NCI-H146 (cell line): ENCODE measurements around the gene OR2T10.
"Not testable (repeated sequence)": the region's sequence is repeated elsewhere in the genome, so short reads cannot be mapped to it uniquely, and the experiment has no call there.

Experiments used
- DNase-seq: peaks from one replicate; lab custom pipeline; 2025; lab: John Stamatoyannopoulos, UW

OR2T10 gene

DNA sequence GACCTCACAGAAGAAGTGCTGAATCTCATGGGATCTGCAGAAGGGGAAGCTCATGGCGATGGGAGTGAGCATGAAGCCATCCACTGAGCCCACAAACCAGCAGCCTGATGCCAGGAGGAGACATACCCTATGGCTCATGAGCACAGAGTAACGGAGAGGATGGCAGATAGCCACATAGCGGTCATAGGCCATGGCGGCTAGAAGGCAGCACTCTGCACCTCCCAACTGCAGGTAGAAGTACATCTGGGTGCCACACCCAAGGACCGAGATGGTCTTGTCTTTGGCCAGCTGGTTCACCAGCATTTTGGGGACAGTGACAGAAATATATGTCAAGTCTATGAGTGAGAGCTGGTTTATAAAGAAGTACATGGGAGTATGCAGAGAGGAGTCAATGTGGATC, 4.3 kb downstream of the OR2T10 start:
- DNase-seq, result no peak

- no peak for DNase-seq
Observed at GRCh38 chr1:248592655-248593054, 4.8 kb downstream of the OR2T10 start.

GRCh38 chr1:248590055-248590454, 7.4 kb downstream of the OR2T10 start:
- no peak for DNase-seq

- DNase-seq, result no peak
Observed at GRCh38 chr1:248589334-248589733, 8.2 kb downstream of the OR2T10 start.

DNA sequence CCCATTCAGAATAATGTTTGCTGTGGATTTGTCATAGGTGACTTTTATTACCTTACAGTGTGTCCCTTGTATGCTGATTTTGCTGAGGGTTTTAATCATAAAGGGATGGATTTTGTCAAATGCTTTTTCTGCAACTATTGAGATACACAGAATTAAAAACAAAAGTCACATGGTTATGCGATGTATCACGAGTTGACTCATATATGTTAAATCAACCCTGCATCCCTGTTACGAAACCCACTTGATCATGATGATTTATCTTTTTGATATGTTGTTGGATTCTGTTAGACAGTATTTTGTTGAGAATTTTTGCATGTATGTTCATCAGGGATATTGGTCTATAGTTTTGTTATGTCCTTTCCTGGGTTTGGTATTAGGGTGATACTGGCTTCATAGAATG, 12.2 kb downstream of the OR2T10 start:
- DNase-seq, result no peak

GRCh38 chr1:248576260-248576980, 21.1 kb downstream of the OR2T10 start:
- DNase-seq, result no peak

DNA sequence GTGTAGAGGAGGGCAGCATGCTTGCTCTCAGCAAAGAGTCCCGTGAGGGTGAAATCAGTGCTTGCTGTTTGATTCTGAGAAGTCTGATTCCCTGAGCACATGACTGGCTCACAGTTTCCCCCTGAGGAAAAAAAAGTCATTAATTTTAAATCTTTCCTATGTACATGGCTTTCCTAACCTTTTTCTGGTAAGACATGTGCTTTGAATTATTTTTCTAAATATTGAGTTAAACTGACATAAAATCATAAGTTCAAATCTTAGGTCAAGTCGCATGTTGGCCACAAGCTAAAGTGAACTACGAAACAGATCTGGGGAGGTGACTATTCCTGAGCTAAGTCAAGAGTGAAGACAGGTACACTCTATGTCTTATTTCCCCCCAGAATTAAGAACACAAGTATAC, 22.8 kb downstream of the OR2T10 start, which contains the start of gene OR2T34:
Gene OR2T34 (minus strand): TSS at position 101 of the 400 bp plus-strand sequence. CDS start 0 bp downstream, at position 101.
- DNase-seq, result not testable (repeated sequence)

DNA sequence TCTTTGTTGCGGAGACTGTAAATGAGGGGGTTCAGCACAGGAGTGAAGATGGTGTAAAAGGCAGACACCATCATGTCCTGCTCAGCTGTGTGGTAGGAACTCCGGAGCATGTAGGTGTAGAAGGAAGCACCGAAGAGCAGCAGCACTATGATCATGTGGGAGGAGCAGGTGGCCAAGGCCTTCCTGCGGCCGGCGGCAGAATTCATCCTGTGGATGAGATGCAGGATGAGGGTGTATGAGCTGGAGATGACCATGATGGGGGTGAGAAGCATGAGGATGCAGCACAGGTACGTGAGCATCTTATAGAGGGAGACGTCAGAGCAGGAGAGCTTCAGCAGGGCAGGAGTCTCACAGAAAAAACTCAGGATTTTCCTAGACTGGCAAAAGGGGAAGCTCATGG, 23.6 kb downstream of the OR2T10 start:
- not testable (repeated sequence) for DNase-seq

- DNase-seq, result not testable (repeated sequence)
Observed at GRCh38 chr1:248572049-248572448, 25.5 kb downstream of the OR2T10 start.

- not testable (repeated sequence) for DNase-seq
Observed at GRCh38 chr1:248570811-248571210, 26.7 kb downstream of the OR2T10 start.

- not testable (repeated sequence) for DNase-seq
Observed at GRCh38 chr1:248569049-248569448, 28.5 kb downstream of the OR2T10 start.

DNA sequence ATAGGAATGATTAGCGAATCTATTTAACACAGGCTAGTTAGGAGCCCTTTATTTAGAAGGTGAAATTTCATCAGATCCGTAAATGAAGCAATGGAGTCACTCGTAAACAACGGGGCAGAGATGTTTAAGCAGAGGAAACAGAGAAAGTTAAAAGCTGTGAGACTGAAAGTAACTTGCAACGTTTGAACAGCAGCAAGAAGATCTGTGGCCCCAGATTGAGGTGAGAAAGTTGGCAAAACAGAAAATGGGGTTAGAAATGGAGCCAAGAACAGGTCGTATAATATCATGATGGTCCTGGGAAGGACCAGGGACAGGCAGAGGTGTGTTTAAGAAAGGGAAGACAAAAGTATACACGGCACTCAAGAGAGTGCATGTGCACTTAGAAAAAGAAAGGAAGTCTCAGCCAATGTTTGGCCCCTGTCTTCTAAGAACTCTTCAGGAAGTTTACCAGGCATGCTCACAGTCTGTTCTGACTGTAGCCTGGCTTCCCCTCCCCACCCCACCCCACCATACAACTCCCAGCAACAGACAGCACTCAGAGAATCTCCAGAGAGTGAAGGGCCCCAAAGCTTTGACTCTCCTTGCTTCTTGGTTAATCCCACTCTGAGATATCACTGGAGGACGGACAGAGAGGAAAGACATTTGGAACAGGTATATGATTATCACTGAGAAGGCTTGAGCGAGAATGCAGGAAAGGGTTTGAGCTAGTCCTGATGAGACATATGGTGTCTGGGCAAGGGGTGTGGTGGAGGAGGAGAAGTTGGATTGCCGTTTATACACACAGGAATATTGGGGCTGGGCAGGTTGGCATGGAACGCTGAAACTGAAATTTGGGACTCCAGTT, 31.7 kb downstream of the OR2T10 start:
- DNase-seq, result not testable (repeated sequence)

DNA sequence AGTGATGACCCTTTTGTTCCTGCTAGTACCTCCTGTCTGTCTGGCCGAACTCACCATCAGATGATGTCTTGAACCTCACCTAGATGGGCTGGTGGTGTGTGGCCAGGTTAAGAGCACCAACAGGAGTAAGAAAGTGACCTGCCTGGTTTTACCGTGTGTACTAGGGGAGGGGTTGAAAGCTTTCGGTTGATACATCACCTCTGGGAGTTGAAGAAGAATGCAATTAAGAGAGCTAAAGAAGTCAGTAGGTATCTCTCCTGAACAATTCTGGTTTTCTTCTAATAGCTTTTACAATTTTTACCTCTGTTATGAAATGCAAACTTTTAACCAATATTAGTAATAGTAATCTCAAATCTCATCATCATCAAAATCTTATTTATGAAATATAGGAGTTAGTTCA, 34.8 kb downstream of the OR2T10 start, which contains the start of gene OR2T29:
Gene OR2T29 (minus strand): TSS at position 101 of the 400 bp plus-strand sequence. CDS start 3,281 bp downstream, outside the sequence.
- DNase-seq, result not testable (repeated sequence)

GRCh38 chr1:248551027-248551426, 46.5 kb downstream of the OR2T10 start:
- DNase-seq, result not testable (repeated sequence)

- DNase-seq, result not testable (repeated sequence)
Observed at GRCh38 chr1:248547383-248547782, 50.1 kb downstream of the OR2T10 start.
